KOPT-K1 (cell line): ENCODE results near the gene PLEKHM1.

Source experiments
- H3K27ac ChIP-seq: fragments of 200-600 bp; sonication (generic); 2 replicates; pipeline ENCODE4 v1.5.1; 2016; ENCODE audit warnings: antibody characterized with exemption, mild to moderate bottlenecking, low read depth, low read length; ENCODE audit not compliant: poor library complexity, severe bottlenecking
- H3K36me3 ChIP-seq: fragments of 200-600 bp; sonication (generic); 2 replicates; pipeline ENCODE4 v1.5.1; 2017; ENCODE audit warnings: antibody characterized with exemption, mild to moderate bottlenecking, low read length, moderate library complexity; ENCODE audit not compliant: insufficient read depth
- H3K9me3 ChIP-seq: fragments of 200-600 bp; sonication (generic); 2 replicates; pipeline ENCODE4 v1.5.1; 2017; ENCODE audit warnings: antibody characterized with exemption, low read length, mild to moderate bottlenecking; ENCODE audit not compliant: insufficient read depth, poor library complexity, severe bottlenecking

Gene PLEKHM1

GRCh38 chr17:45440161-45440778, 50.3 kb downstream of the PLEKHM1 start:
- Histone ChIP-seq H3K9me3 (no peaks in the 10 kb centered on the region), H3K27ac (peak overlapping the region; percentile 88), H3K36me3 (peaks cover 77% of the 10 kb centered on the region)

- no peak overlapping the region for H3K27ac ChIP-seq
- no peaks in the 10 kb centered on the region for H3K9me3 ChIP-seq
- H3K36me3 ChIP-seq = peaks cover 75% of the 10 kb centered on the region
These were observed 51.5 kb downstream of the PLEKHM1 start for GRCh38 chr17:45438931-45439610.

GRCh38 chr17:45437465-45438283, 52.8 kb downstream of the PLEKHM1 start:
- Histone ChIP-seq H3K9me3 (no peaks in the 10 kb centered on the region), H3K36me3 (peaks cover 67% of the 10 kb centered on the region), H3K27ac (peak overlapping the region; percentile 8)

GRCh38 chr17:45436625-45437464, 53.7 kb downstream of the PLEKHM1 start:
- H3K27ac ChIP-seq = peak overlapping the region; percentile 2
- H3K9me3 ChIP-seq = no peaks in the 10 kb centered on the region
- peaks cover 62% of the 10 kb centered on the region for H3K36me3 ChIP-seq

GRCh38 chr17:45436161-45436560, 54.4 kb downstream of the PLEKHM1 start:
- Histone ChIP-seq H3K9me3 (no peaks in the 10 kb centered on the region), H3K36me3 (peaks cover 56% of the 10 kb centered on the region), H3K27ac (no peak overlapping the region)

- Histone ChIP-seq H3K9me3 (no peaks in the 10 kb centered on the region), H3K36me3 (peaks cover 56% of the 10 kb centered on the region), H3K27ac (no peak overlapping the region)
These were observed 55.0 kb downstream of the PLEKHM1 start for GRCh38 chr17:45435481-45435880.

GRCh38 chr17:45433159-45433535, 57.4 kb downstream of the PLEKHM1 start:
- Histone ChIP-seq H3K36me3 (peaks cover 37% of the 10 kb centered on the region), H3K9me3 (no peaks in the 10 kb centered on the region), H3K27ac (peak overlapping the region; percentile 74)

- Histone ChIP-seq H3K36me3 (peaks cover 33% of the 10 kb centered on the region), H3K27ac (peak within 1 kb of the TSS; percentile 74), H3K9me3 (no peaks in the 10 kb centered on the region)
These were observed 57.9 kb downstream of the PLEKHM1 start, which contains the start of gene ARHGAP27 for GRCh38 chr17:45432405-45433158. Gene ARHGAP27 (minus strand): TSS chr17:45432870. CDS start chr17:45430279, 2,591 bp downstream.

GRCh38 chr17:45431531-45432404, 58.8 kb downstream of the PLEKHM1 start:
- Histone ChIP-seq H3K9me3 (no peaks in the 10 kb centered on the region), H3K27ac (peak overlapping the region; percentile 74), H3K36me3 (peaks cover 32% of the 10 kb centered on the region)

- peaks cover 26% of the 10 kb centered on the region for H3K36me3 ChIP-seq
- H3K27ac ChIP-seq = peak overlapping the region; percentile 53
- H3K9me3 ChIP-seq = no peaks in the 10 kb centered on the region
These were observed 59.6 kb downstream of the PLEKHM1 start for GRCh38 chr17:45430738-45431530.

GRCh38 chr17:45430006-45430737, 60.3 kb downstream of the PLEKHM1 start:
- no peak overlapping the region for H3K27ac ChIP-seq
- peaks cover 18% of the 10 kb centered on the region for H3K36me3 ChIP-seq
- no peaks in the 10 kb centered on the region for H3K9me3 ChIP-seq

GRCh38 chr17:45429339-45430005, 61.0 kb downstream of the PLEKHM1 start:
- Histone ChIP-seq H3K9me3 (no peaks in the 10 kb centered on the region), H3K36me3 (peaks cover 11% of the 10 kb centered on the region), H3K27ac (no peak overlapping the region)
